SK-N-SH treated with all-trans-retinoic acid at 6 μM for 48 hours (cell line): ENCODE results near the gene NMT1.

ENCODE experiments used
- CREB5 ChIP-seq: fragments of 250-450 bp; sonication (Bioruptor Pico); IDR thresholded peaks from 2 replicates; pipeline ENCODE4 v1.5.1; 2020; ENCODE audit warnings: low read depth, mild to moderate bottlenecking, moderate library complexity
- ESRRG ChIP-seq: fragments of 250-450 bp; sonication (Bioruptor Pico); IDR thresholded peaks from 2 replicates; pipeline ENCODE4 v1.6.1; 2021; ENCODE audit warnings: mild to moderate bottlenecking
- GLIS3 ChIP-seq: fragments of 250-450 bp; sonication (Bioruptor Pico); IDR thresholded peaks from 2 replicates; pipeline ENCODE4 v1.5.0; 2020; ENCODE audit warnings: mild to moderate bottlenecking, moderate library complexity
- ISL1 ChIP-seq: fragments of 250-450 bp; sonication (Bioruptor Pico); IDR thresholded peaks from 2 replicates; pipeline ENCODE4 v2.1.2; 2022; ENCODE audit warnings: mild to moderate bottlenecking, moderate library complexity
- POU6F1 ChIP-seq: fragments of 250-450 bp; sonication (Bioruptor Pico); IDR thresholded peaks from 2 replicates; pipeline ENCODE4 v1.8.0; 2021; ENCODE audit warnings: low read depth, mild to moderate bottlenecking, moderate library complexity, borderline replicate concordance
- ZFP3 ChIP-seq: fragments of 250-450 bp; sonication (Bioruptor Pico); IDR thresholded peaks from 2 replicates; pipeline ENCODE4 v1.5.0; 2020; ENCODE audit warnings: mild to moderate bottlenecking, moderate library complexity
- ZNF565 ChIP-seq: fragments of 450-650 bp; formaldehyde crosslinking; conservative IDR thresholded peaks from 2 replicates; pipeline ENCODE4 v1.5.0; 2020; ENCODE audit warnings: low read depth, mild to moderate bottlenecking, moderate library complexity

- TF ChIP-seq ESRRG (CRISPR knock-in tag): no peak
- TF ChIP-seq ZFP3 (CRISPR knock-in tag): no peak
- no peak for TF ChIP-seq ISL1
- TF ChIP-seq CREB5 (CRISPR knock-in tag): no peak
- TF ChIP-seq GLIS3 (CRISPR knock-in tag): no peak
- no peak for TF ChIP-seq POU6F1 (CRISPR knock-in tag)
- no peak for TF ChIP-seq ZNF565 (CRISPR knock-in tag)
Observed at GRCh38 chr17:45119964-45120363, 58.8 kb downstream of the NMT1 start.
